Liver (tissue), 3 donors: Measurements from ENCODE around the gene ARMH1.

Experiments
- CTCF ChIP-seq: fragments of 150-350 bp; IDR thresholded peaks from 2 replicates; pipeline ENCODE4 v1.5.1; 2017; ENCODE audit warnings: improper control_type of control experiment, low read depth, low read length; ENCODE audit not compliant: missing input control
- FOXA1 ChIP-seq: IDR thresholded peaks from 2 replicates; pipeline ENCODE4 v1.6.1; 2016; ENCODE audit warnings: antibody characterized with exemption
- MAX ChIP-seq: IDR thresholded peaks from 2 replicates; pipeline ENCODE4 v1.6.1; 2016; ENCODE audit warnings: antibody characterized with exemption
- RAD21 ChIP-seq, 2 donors: IDR thresholded peaks; 2 replicates each; pipeline ENCODE4 v1.6.1; 2016; ENCODE audit warnings: antibody characterized with exemption in 2 of 2, mild to moderate bottlenecking in 2 of 2
- TAF1 ChIP-seq: conservative IDR thresholded peaks from 2 replicates; pipeline ENCODE4 v1.6.1; 2016; ENCODE audit warnings: antibody characterized with exemption, mild to moderate bottlenecking
- donor health status: healthy.
- donor health status: healthy.

- no peak for TF ChIP-seq RAD21 (IDR thresholded peaks at IDR 0.05)
- TF ChIP-seq CTCF = no peak
- no peak for TF ChIP-seq FOXA1
- no peak for TF ChIP-seq TAF1
- TF ChIP-seq MAX = no peak
Measured at GRCh38 chr1:44678120-44678519, 3.6 kb downstream of the ARMH1 start.
